Sigmoid colon (tissue), 7 donors: Measurements from ENCODE around the gene RBFOX1. TPM values are rescaled to one million over a fixed set of nuclear protein-coding genes. Genes with fewer than 3 reads are reported as not detected.

Source experiments
- DNase-seq: peaks from one replicate; pipeline ENCODE4 v3.0.0-alpha.2; 2019
- H3K27ac ChIP-seq, 4 donors: fragments of 200-600 bp; sonication (generic); one replicate each; pipeline ENCODE4 v1.5.1; 2016 to 2019; ENCODE audit warnings: mild to moderate bottlenecking in 1 of 4
- H3K27me3 ChIP-seq, 3 donors: fragments of 200-600 bp; sonication (generic); one replicate each; pipeline ENCODE4 v1.5.1; 2019; ENCODE audit warnings: mild to moderate bottlenecking in 1 of 3
- H3K36me3 ChIP-seq, 4 donors: fragments of 200-600 bp; sonication (generic); one replicate each; pipeline ENCODE4 v1.5.1; 2016 to 2019
- H3K4me1 ChIP-seq, 4 donors: fragments of 200-600 bp; sonication (generic); one replicate each; pipeline ENCODE4 v1.5.1; 2017 to 2019
- H3K4me3 ChIP-seq, 4 donors: fragments of 200-600 bp; sonication (generic); one replicate each; pipeline ENCODE4 v1.5.1; 2017 to 2019; ENCODE audit warnings: mild to moderate bottlenecking in 2 of 4, moderate library complexity in 1 of 4
- H3K9me3 ChIP-seq, 4 donors: fragments of 200-600 bp in 3 of 4; sonication (generic) in 3 of 4; one replicate each; pipeline versions ENCODE4 v1.5.1 to v1.6.1; 2013 to 2019
- CTCF ChIP-seq, 4 experiments: fragments of 450-650 bp in 3 of 4; fragments of 200-600 bp in 1 of 4; IDR thresholded peaks; one replicate each; pipeline ENCODE4 v1.5.1; 2016 to 2019; ENCODE audit warnings: antibody characterized with exemption in 4 of 4, mild to moderate bottlenecking in 3 of 4, moderate library complexity in 2 of 4
- EP300 ChIP-seq, 4 donors: sonication (generic); formaldehyde crosslinking; IDR thresholded peaks; one replicate each; pipeline ENCODE4 v1.6.1; 2017; ENCODE audit warnings: antibody characterized with exemption in 4 of 4
- POLR2A ChIP-seq, 2 donors: fragments of 450-650 bp; IDR thresholded peaks; one replicate each; pipeline ENCODE4 v1.6.1; 2016; ENCODE audit warnings: antibody characterized with exemption in 2 of 2, mild to moderate bottlenecking in 2 of 2, moderate library complexity in 2 of 2
- POLR2AphosphoS5 ChIP-seq, 4 donors: sonication (generic); formaldehyde crosslinking; IDR thresholded peaks; one replicate each; pipeline ENCODE4 v1.6.1; 2017; ENCODE audit warnings: antibody characterized with exemption in 4 of 4
- WGBS, 2 donors: extraction: QIAGEN DNeasy Blood & Tissue Kit; methylation state at CpG; one replicate each; pipeline ENCODE4 v1.1.7; 2013; 5-methylcytosine and 5-hydroxymethylcytosine counted together
- intact Hi-C: fragments of 100-400 bp; cut with DNase I; formaldehyde crosslinking; loops from one replicate; pipeline ENCODE4 v1.15.1; 2023
- polyA plus RNA-seq, 3 donors: library from polyadenylated mRNA; stranded (reverse); fragments of 200-250 nt; gene quantifications; one replicate each; pipeline ENCODE4 v1.2.3, GENCODE V29; 2013
- total RNA-seq, 4 donors: library from RNA; depleted of rRNA; stranded (reverse); fragments of >200 nt; gene quantifications; one replicate each; pipeline ENCODE4 v1.1.0, GENCODE V29; 2016
- donor health status: healthy with polysubstance abuse.
- donor health status: Bipolar disorder and iron deficiency.
- donor health status: healthy.

The RBFOX1 gene
- total and polyA plus RNA-seq, 7 donors, result under 0.01 to 4.4 (median 0.51) TPM; not detected in 3

- H3K4me1 ChIP-seq, result peaks cover 0 to 8% (median 3%) of the 10 kb centered on the region in 4 donors
- no peak overlapping the region for H3K4me3 ChIP-seq
- 3 to 14% methylated on average over 34 of the region's 34 CpGs for WGBS, 2 donors
- H3K36me3 ChIP-seq, result no peaks in the 10 kb centered on the region
- H3K27ac ChIP-seq, result no peak overlapping the region
- no peak for TF ChIP-seq POLR2AphosphoS5 (IDR thresholded peaks at IDR 0.05)
- no peak for TF ChIP-seq POLR2A (IDR thresholded peaks at IDR 0.05)
- no peak for TF ChIP-seq CTCF (IDR thresholded peaks at IDR 0.05)
- no peak for TF ChIP-seq EP300 (IDR thresholded peaks at IDR 0.05)
- H3K27me3 ChIP-seq, result peaks cover 3 to 38% (median 5%) of the 10 kb centered on the region in 3 donors
- no peak for DNase-seq
- intact Hi-C loops, result no loop called here
- H3K9me3 ChIP-seq, result no peaks in the 10 kb centered on the region
Measured at GRCh38 chr16:7303052-7303610, 29.5 kb upstream of the RBFOX1 start.

- Histone ChIP-seq H3K4me3 (no peak overlapping the region), H3K27me3 (peaks cover 3 to 38% (median 5%) of the 10 kb centered on the region in 3 donors), H3K36me3 (no peaks in the 10 kb centered on the region), H3K27ac (no peak overlapping the region), H3K9me3 (no peaks in the 10 kb centered on the region), H3K4me1 (peaks cover 0 to 8% (median 3%) of the 10 kb centered on the region in 4 donors)
- DNase-seq, result no peak
- intact Hi-C loops, result no loop called here
- WGBS, 2 donors, result 4 to 10% methylated on average over 20 of the region's 20 CpGs
- TF ChIP-seq CTCF (IDR thresholded peaks at IDR 0.05) (no peak), POLR2A (IDR thresholded peaks at IDR 0.05) (no peak), EP300 (IDR thresholded peaks at IDR 0.05) (no peak), POLR2AphosphoS5 (IDR thresholded peaks at IDR 0.05) (no peak)
Measured at GRCh38 chr16:7303660-7304200, 28.9 kb upstream of the RBFOX1 start.

- Histone ChIP-seq H3K4me3 (no peak overlapping the region), H3K36me3 (no peaks in the 10 kb centered on the region), H3K9me3 (no peaks in the 10 kb centered on the region), H3K27me3 (peaks cover 3 to 38% (median 5%) of the 10 kb centered on the region in 3 donors), H3K4me1 (peaks cover 0 to 8% (median 3%) of the 10 kb centered on the region in 4 donors), H3K27ac (no peak overlapping the region)
- 5 to 14% methylated on average over 27 of the region's 27 CpGs for WGBS, 2 donors
- intact Hi-C loops, result no loop called here
- DNase-seq, result no peak
- TF ChIP-seq POLR2AphosphoS5 (IDR thresholded peaks at IDR 0.05), result no peak
- TF ChIP-seq CTCF (IDR thresholded peaks at IDR 0.05), result no peak
- no peak for TF ChIP-seq EP300 (IDR thresholded peaks at IDR 0.05)
- no peak for TF ChIP-seq POLR2A (IDR thresholded peaks at IDR 0.05)
Measured at GRCh38 chr16:7304279-7304678, 28.4 kb upstream of the RBFOX1 start.

GRCh38 chr16:7304958-7305357 is 27.7 kb upstream of the RBFOX1 start:
- H3K36me3 ChIP-seq, result no peaks in the 10 kb centered on the region
- H3K27ac ChIP-seq, result no peak overlapping the region
- H3K9me3 ChIP-seq, result no peaks in the 10 kb centered on the region
- peaks cover 3 to 38% (median 5%) of the 10 kb centered on the region in 3 donors for H3K27me3 ChIP-seq
- TF ChIP-seq CTCF (IDR thresholded peaks at IDR 0.05) (no peak), POLR2A (IDR thresholded peaks at IDR 0.05) (no peak), EP300 (IDR thresholded peaks at IDR 0.05) (no peak), POLR2AphosphoS5 (IDR thresholded peaks at IDR 0.05) (no peak)
- intact Hi-C loops, result no loop called here
- H3K4me3 ChIP-seq, result no peak overlapping the region
- 20 to 27% methylated on average over 4 of the region's 4 CpGs for WGBS, 2 donors
- peaks cover 0 to 8% (median 3%) of the 10 kb centered on the region in 4 donors for H3K4me1 ChIP-seq
- DNase-seq, result no peak
